ENCODE results near the gene GAGE12E. TPM values are rescaled to one million over a fixed set of nuclear protein-coding genes. Genes with fewer than 3 reads are reported as not detected.
A peak's percentile ranks its signal among the peaks of the same experiment; 100 is the strongest.
"Not testable (repeated sequence)": the region's sequence is repeated elsewhere in the genome, so short reads cannot be mapped to it uniquely, and the experiment has no call there.

GAGE12E gene
- not detected for total RNA-seq

- DNase-seq; intact Hi-C loops (cut with DNase I); H3K36me3 ChIP-seq; H3K9me3 ChIP-seq; H3K4me1 ChIP-seq; H3K27ac ChIP-seq; H3K27me3 ChIP-seq; H3K4me3 ChIP-seq (replicated peaks in 1 of 3): not testable (repeated sequence)
- no CpG with 5 or more reads among the region's 16 CpGs for WGBS, 2 donors
Observed at GRCh38 chrX:49550989-49551388, at the start of gene GAGE12E. GAGE12E (plus strand) TSS chrX:49551289; CDS start chrX:49552444, 1,155 bp downstream.

GRCh38 chrX:49531877-49532276 lies 19.2 kb upstream of the GAGE12E start, which contains the start of gene GAGE12C:
GAGE12C (plus strand) TSS chrX:49532177; CDS start chrX:49533332, 1,155 bp downstream.
- H3K9me3 ChIP-seq; DNase-seq; H3K27ac ChIP-seq; H3K4me3 ChIP-seq (replicated peaks in 1 of 3); H3K36me3 ChIP-seq; H3K27me3 ChIP-seq; H3K4me1 ChIP-seq; intact Hi-C loops (cut with DNase I): not testable (repeated sequence)
- no CpG with 5 or more reads among the region's 16 CpGs for WGBS, 2 donors

- DNase-seq; H3K4me1 ChIP-seq; H3K27ac ChIP-seq; H3K4me3 ChIP-seq (replicated peaks in 1 of 3); H3K9me3 ChIP-seq; H3K36me3 ChIP-seq; H3K27me3 ChIP-seq; intact Hi-C loops (cut with DNase I): not testable (repeated sequence)
- no CpG with 5 or more reads among the region's 16 CpGs for WGBS, 2 donors
Observed at GRCh38 chrX:49541433-49541832, 9.7 kb upstream of the GAGE12E start, which contains the start of gene GAGE12D. GAGE12D (plus strand) TSS chrX:49541733; CDS start chrX:49542888, 1,155 bp downstream.

- H3K27ac ChIP-seq; DNase-seq; H3K36me3 ChIP-seq; H3K9me3 ChIP-seq; H3K4me3 ChIP-seq (replicated peaks in 1 of 3); H3K27me3 ChIP-seq; intact Hi-C loops (cut with DNase I); H3K4me1 ChIP-seq: not testable (repeated sequence)
- WGBS, 2 donors = no CpG with 5 or more reads among the region's 16 CpGs
Observed at GRCh38 chrX:49560542-49560941, 9.5 kb downstream of the GAGE12E start, which contains the start of gene GAGE12F. GAGE12F (plus strand) TSS chrX:49560842; CDS start chrX:49561997, 1,155 bp downstream.

GRCh38 chrX:49568728-49569127 lies 17.6 kb downstream of the GAGE12E start:
- H3K36me3 ChIP-seq; DNase-seq; H3K27ac ChIP-seq; H3K4me1 ChIP-seq; intact Hi-C loops (cut with DNase I); H3K4me3 ChIP-seq (replicated peaks in 1 of 3); H3K9me3 ChIP-seq; H3K27me3 ChIP-seq: not testable (repeated sequence)
- WGBS, 2 donors = no CpG with 5 or more reads among the region's 11 CpGs

GRCh38 chrX:49569152-49569551 lies 18.1 kb downstream of the GAGE12E start:
- H3K36me3 ChIP-seq; H3K4me1 ChIP-seq; H3K4me3 ChIP-seq (replicated peaks in 1 of 3); DNase-seq; H3K27ac ChIP-seq; H3K9me3 ChIP-seq; intact Hi-C loops (cut with DNase I); H3K27me3 ChIP-seq: not testable (repeated sequence)
- 92% methylated on average over 7 of the region's 13 CpGs; no CpG with 5 or more reads in 1 of the 2 donors for WGBS, 2 donors

GRCh38 chrX:49570100-49570499 lies 19.0 kb downstream of the GAGE12E start, which contains the start of gene GAGE12G:
GAGE12G (plus strand) TSS chrX:49570400; CDS start chrX:49571555, 1,155 bp downstream.
- H3K4me3 ChIP-seq (replicated peaks in 1 of 3); H3K9me3 ChIP-seq; H3K36me3 ChIP-seq; intact Hi-C loops (cut with DNase I); DNase-seq; H3K27ac ChIP-seq; H3K4me1 ChIP-seq; H3K27me3 ChIP-seq: not testable (repeated sequence)
- no CpG with 5 or more reads among the region's 16 CpGs for WGBS, 2 donors

- H3K4me1 ChIP-seq; H3K4me3 ChIP-seq (replicated peaks in 1 of 3); H3K27me3 ChIP-seq; DNase-seq; H3K27ac ChIP-seq; H3K9me3 ChIP-seq; H3K36me3 ChIP-seq; intact Hi-C loops (cut with DNase I): not testable (repeated sequence)
- WGBS, 2 donors = no CpG with 5 or more reads among the region's 16 CpGs
Observed at GRCh38 chrX:49579649-49580048, 28.6 kb downstream of the GAGE12E start, which contains the start of gene GAGE12H. GAGE12H (plus strand) TSS chrX:49579949; CDS start chrX:49581104, 1,155 bp downstream.

- H3K27me3 ChIP-seq; H3K4me1 ChIP-seq; DNase-seq; H3K9me3 ChIP-seq; H3K4me3 ChIP-seq (replicated peaks in 1 of 3); H3K27ac ChIP-seq; H3K36me3 ChIP-seq; intact Hi-C loops (cut with DNase I): not testable (repeated sequence)
- WGBS, 2 donors = no CpG with 5 or more reads among the region's 16 CpGs
Observed at GRCh38 chrX:49589196-49589595, 38.1 kb downstream of the GAGE12E start, which contains the start of gene GAGE2A. GAGE2A (plus strand) TSS chrX:49589496; CDS start chrX:49590651, 1,155 bp downstream.

GRCh38 chrX:49589769-49590478 lies 38.8 kb downstream of the GAGE12E start:
- WGBS, 2 donors = 94 to 96% methylated on average over 24 to 32 of the region's 37 CpGs
- H3K36me3 ChIP-seq; intact Hi-C loops (cut with DNase I); H3K4me1 ChIP-seq; H3K27ac ChIP-seq; H3K9me3 ChIP-seq; H3K27me3 ChIP-seq; H3K4me3 ChIP-seq (replicated peaks in 1 of 3): not testable (repeated sequence)
- peak in 1 of 2 donors; percentile 2 for DNase-seq

- DNase-seq; H3K4me3 ChIP-seq (replicated peaks in 1 of 3); H3K27ac ChIP-seq; H3K27me3 ChIP-seq; H3K4me1 ChIP-seq; intact Hi-C loops (cut with DNase I); H3K36me3 ChIP-seq; H3K9me3 ChIP-seq: not testable (repeated sequence)
- WGBS, 2 donors = 89 to 93% methylated on average over 14 to 17 of the region's 17 CpGs
Observed at GRCh38 chrX:49590488-49590887, 39.4 kb downstream of the GAGE12E start.

- H3K9me3 ChIP-seq; H3K4me1 ChIP-seq; H3K27ac ChIP-seq; intact Hi-C loops (cut with DNase I); H3K27me3 ChIP-seq; H3K36me3 ChIP-seq; H3K4me3 ChIP-seq (replicated peaks in 1 of 3); DNase-seq: not testable (repeated sequence)
- WGBS, 2 donors = no CpG with 5 or more reads among the region's 16 CpGs
Observed at GRCh38 chrX:49598720-49599119, 47.6 kb downstream of the GAGE12E start, which contains the start of gene GAGE1. GAGE1 (plus strand) TSS chrX:49599020; CDS start chrX:49600175, 1,155 bp downstream.
